ENCODE data around the gene GSK3A. TPM values are rescaled to one million over a fixed set of nuclear protein-coding genes. Genes with fewer than 3 reads are reported as not detected.

GSK3A gene
- total RNA-seq, 4 donors from 2014 or later = 33.8 to 46.1 (median 41.8) TPM

DNA sequence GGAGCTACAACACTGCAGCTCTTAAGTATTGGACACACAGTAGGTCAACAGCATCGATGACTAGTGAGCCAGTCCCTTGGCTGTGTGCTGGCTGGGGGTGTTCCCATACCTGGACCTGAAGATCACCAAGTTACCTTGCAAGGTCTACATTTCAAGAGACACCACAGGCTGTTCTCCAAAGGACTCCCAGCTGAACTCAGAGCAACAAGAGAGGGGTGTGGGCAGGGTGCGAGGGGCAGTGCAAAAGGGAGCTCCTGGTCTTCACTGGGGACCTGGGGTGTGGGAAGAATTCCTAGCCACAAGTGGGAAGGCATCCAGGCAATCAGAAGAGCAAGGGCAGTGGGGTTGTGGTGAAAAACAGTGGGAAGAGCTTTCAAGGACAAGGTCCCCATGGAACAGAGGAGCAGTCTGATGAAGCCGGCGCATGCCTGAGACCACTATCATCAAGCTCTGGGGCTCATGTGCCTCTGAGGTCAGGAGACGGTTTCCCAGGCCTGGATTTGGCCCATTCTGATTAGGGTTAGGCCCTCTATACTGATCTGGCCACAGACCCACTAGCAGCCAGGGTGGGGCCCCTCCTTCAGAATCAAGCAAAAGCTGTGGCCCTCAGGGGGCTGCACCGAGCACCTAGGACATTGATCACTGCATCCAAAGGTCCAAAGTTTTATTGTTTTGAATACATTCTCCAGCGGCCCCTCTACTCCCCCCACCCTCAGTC is 4.7 kb upstream of the GSK3A start:
- TF ChIP-seq EP300 (IDR thresholded peaks at IDR 0.05) = no peak
- no peak for TF ChIP-seq POLR2A (IDR thresholded peaks at IDR 0.05; ENCODE audit: low read depth)
- no peak for TF ChIP-seq POLR2AphosphoS5 (IDR thresholded peaks at IDR 0.05)
- TF ChIP-seq, protein P1, sequence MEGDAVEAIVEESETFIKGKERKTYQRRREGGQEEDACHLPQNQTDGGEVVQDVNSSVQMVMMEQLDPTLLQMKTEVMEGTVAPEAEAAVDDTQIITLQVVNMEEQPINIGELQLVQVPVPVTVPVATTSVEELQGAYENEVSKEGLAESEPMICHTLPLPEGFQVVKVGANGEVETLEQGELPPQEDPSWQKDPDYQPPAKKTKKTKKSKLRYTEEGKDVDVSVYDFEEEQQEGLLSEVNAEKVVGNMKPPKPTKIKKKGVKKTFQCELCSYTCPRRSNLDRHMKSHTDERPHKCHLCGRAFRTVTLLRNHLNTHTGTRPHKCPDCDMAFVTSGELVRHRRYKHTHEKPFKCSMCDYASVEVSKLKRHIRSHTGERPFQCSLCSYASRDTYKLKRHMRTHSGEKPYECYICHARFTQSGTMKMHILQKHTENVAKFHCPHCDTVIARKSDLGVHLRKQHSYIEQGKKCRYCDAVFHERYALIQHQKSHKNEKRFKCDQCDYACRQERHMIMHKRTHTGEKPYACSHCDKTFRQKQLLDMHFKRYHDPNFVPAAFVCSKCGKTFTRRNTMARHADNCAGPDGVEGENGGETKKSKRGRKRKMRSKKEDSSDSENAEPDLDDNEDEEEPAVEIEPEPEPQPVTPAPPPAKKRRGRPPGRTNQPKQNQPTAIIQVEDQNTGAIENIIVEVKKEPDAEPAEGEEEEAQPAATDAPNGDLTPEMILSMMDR (IDR thresholded peaks at IDR 0.05) = no peak
- peak; percentile 90 for DNase-seq (ENCODE audit: extremely low spot score)
- Histone ChIP-seq H3K9me3 (no peaks in the 10 kb centered on the region), H3K4me1 (peaks cover 71 to 86% (median 77%) of the 10 kb centered on the region in 4 donors), H3K27me3 (no peaks in the 10 kb centered on the region), H3K27ac (replicated peaks in 1 of 4) (peak overlapping the region; percentile 95 to 100 (median 100)), H3K36me3 (peaks cover 5 to 37% (median 23%) of the 10 kb centered on the region in 4 donors), H3K4me3 (no peak overlapping the region)
- intact Hi-C loops (cut with DNase I) = loop anchor here (2.0 to 5.0 kb wide), 2 partner anchors 32 to 50 kb away; no protein-coding TSS in a partner anchor
- 75% methylated on average over 7 of the region's 7 CpGs for WGBS

- Histone ChIP-seq H3K9me3 (no peaks in the 10 kb centered on the region), H3K27ac (replicated peaks in 1 of 4) (peak overlapping the region; percentile 95 to 100 (median 100)), H3K4me3 (no peak overlapping the region), H3K4me1 (peaks cover 68 to 86% (median 75%) of the 10 kb centered on the region in 4 donors), H3K36me3 (peaks cover 5 to 37% (median 23%) of the 10 kb centered on the region in 4 donors), H3K27me3 (no peaks in the 10 kb centered on the region)
- 12% methylated on average over 10 of the region's 10 CpGs for WGBS
- TF ChIP-seq POLR2AphosphoS5 (IDR thresholded peaks at IDR 0.05) = peak; percentile 71 to 72
- no peak for TF ChIP-seq POLR2A (IDR thresholded peaks at IDR 0.05; ENCODE audit: low read depth)
- TF ChIP-seq, protein P1 (IDR thresholded peaks at IDR 0.05) = peak; percentile 79 to 91 (median 82)
- no peak for TF ChIP-seq EP300 (IDR thresholded peaks at IDR 0.05)
- intact Hi-C loops (cut with DNase I) = loop anchor here (2.0 to 5.0 kb wide), 2 partner anchors 32 to 51 kb away; no protein-coding TSS in a partner anchor
- peak; percentile 93 for DNase-seq (ENCODE audit: extremely low spot score)
Observed at GRCh38 chr19:42246143-42246921, 3.9 kb upstream of the GSK3A start.

DNA sequence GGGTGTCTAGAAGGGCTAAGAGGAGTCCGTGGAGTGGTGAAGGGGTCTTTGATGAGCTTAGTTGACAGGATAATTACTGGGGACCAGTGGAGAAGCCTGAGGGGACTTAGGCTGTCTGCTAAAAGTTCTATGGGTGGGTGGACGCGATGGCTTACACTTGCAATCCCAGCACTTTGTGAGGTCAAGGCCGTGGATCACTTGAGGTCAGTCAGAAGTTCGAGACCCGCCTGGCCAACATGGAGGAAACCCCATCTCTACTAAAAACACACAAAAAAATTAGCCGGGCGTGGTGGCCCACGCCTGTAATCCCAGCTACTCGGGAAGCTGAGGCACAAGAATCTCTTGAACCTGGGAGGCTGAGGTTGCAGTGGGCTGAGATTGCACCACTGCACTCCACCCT is 2.8 kb upstream of the GSK3A start:
- Histone ChIP-seq H3K9me3 (no peaks in the 10 kb centered on the region), H3K27me3 (no peaks in the 10 kb centered on the region), H3K36me3 (peaks cover 5 to 39% (median 22%) of the 10 kb centered on the region in 4 donors), H3K4me1 (peaks cover 66 to 86% (median 75%) of the 10 kb centered on the region in 4 donors), H3K27ac (replicated peaks in 1 of 4) (peak overlapping the region; percentile 95 to 100 (median 100)), H3K4me3 (peak overlapping the region in 3 of 4 donors; percentile 79 to 92 (median 88))
- WGBS = 67% methylated on average over 10 of the region's 10 CpGs
- TF ChIP-seq POLR2AphosphoS5 (IDR thresholded peaks at IDR 0.05) (no peak), EP300 (IDR thresholded peaks at IDR 0.05) (no peak), POLR2A (IDR thresholded peaks at IDR 0.05; ENCODE audit: low read depth) (no peak)
- TF ChIP-seq, protein P1 (IDR thresholded peaks at IDR 0.05) = no peak
- intact Hi-C loops (cut with DNase I) = loop anchor here (5.0 kb wide), 1 partner anchor 52 kb away; no protein-coding TSS in a partner anchor
- no peak for DNase-seq (ENCODE audit: extremely low spot score)

DNA sequence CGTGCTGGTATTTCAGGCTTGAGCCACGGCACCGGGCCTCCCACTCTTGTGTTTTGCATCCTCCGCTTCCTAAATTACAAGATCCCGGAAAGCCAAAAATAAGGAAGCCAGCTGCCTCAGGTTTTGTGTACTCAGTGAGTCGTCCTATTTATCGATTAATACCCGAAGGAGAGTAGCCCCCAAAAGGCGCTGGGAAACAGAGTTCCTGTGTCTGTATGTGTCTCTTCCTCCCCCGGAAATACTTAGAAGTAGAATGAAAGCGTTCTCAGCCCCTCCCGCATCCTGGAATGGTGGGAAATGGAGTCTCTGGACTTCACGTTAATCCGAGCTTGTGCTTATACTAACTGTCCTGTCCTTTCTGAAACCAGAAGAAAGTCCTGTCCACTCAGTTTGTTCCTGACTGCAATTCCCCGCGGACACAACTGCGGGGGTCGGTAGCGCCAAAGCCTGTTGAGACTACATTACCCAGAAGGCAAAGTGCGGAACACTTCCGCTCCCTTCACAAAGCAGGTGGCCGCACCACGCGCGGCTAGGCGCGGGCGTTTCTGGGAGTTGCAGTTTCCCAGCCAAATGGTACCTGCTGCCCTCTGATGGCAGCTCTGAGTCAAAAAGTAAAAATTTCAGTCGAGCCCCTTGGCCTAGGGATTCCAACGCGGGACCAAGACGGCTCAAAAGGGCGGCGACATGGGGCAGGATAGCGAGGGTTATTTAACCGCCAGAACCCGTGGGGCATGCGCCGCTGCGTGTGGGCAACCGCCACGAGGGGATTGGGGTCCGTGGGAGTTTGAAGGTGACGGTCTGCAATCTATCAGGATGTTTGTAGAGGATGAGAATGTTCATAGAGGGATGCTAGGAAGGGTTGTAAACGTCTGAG is 2.2 kb upstream of the GSK3A start:
- 2% methylated on average over 38 of the region's 45 CpGs for WGBS

More for the DNA sequence above, 2.2 kb upstream of the GSK3A start:
- H3K9me3 ChIP-seq = no peaks in the 10 kb centered on the region
- peak overlapping the region; percentile 79 to 92 (median 86) for H3K4me3 ChIP-seq
- intact Hi-C loops (cut with DNase I) = loop anchor here (5.0 kb wide), 1 partner anchor 53 kb away; no protein-coding TSS in a partner anchor
- DNase-seq (ENCODE audit: extremely low spot score) = peak; percentile 99
- peaks cover 60 to 86% (median 75%) of the 10 kb centered on the region in 4 donors for H3K4me1 ChIP-seq
- peaks cover 5 to 39% (median 22%) of the 10 kb centered on the region in 4 donors for H3K36me3 ChIP-seq
- no peaks in the 10 kb centered on the region for H3K27me3 ChIP-seq
- H3K27ac ChIP-seq (replicated peaks in 1 of 4) = peak overlapping the region; percentile 95 to 100 (median 100)
- TF ChIP-seq, protein P1 (IDR thresholded peaks at IDR 0.05) = peak; percentile 63 to 87 (median 73)
- TF ChIP-seq POLR2A (IDR thresholded peaks at IDR 0.05; ENCODE audit: low read depth) (no peak), POLR2AphosphoS5 (IDR thresholded peaks at IDR 0.05) (peak; percentile 88 to 95)
